GM12875 (cell line): Measurements from ENCODE around the gene CASP10.

Experiments used
- H3K4me3 ChIP-seq: one replicate; pipeline ENCODE4 v1.5.1; 2011; ENCODE audit warnings: low read depth, low read length, control low read depth
- CTCF ChIP-seq: IDR thresholded peaks from 2 replicates; pipeline ENCODE4 v1.5.1; 2011; ENCODE audit warnings: low read depth, mild to moderate bottlenecking, control low read depth, inconsistent platforms, low read length, moderate library complexity, borderline replicate concordance; ENCODE audit not compliant: insufficient read depth

The CASP10 gene

GRCh38 chr2:201200345-201200744, 17.4 kb downstream of the CASP10 start:
- H3K4me3 ChIP-seq = no peak overlapping the region
- TF ChIP-seq CTCF = no peak

GRCh38 chr2:201201371-201201770, 18.4 kb downstream of the CASP10 start:
- no peak overlapping the region for H3K4me3 ChIP-seq
- TF ChIP-seq CTCF = no peak

- no peak overlapping the region for H3K4me3 ChIP-seq
- no peak for TF ChIP-seq CTCF
Measured at GRCh38 chr2:201203916-201204654, 21.1 kb downstream of the CASP10 start.

- H3K4me3 ChIP-seq = no peak overlapping the region
- no peak for TF ChIP-seq CTCF
Measured at GRCh38 chr2:201204655-201205514, 21.9 kb downstream of the CASP10 start.

GRCh38 chr2:201205515-201205849, 22.5 kb downstream of the CASP10 start:
- H3K4me3 ChIP-seq = no peak overlapping the region
- TF ChIP-seq CTCF = no peak

GRCh38 chr2:201208563-201209252, 25.8 kb downstream of the CASP10 start:
- H3K4me3 ChIP-seq = no peak overlapping the region
- no peak for TF ChIP-seq CTCF
